ENCODE data around the gene GLIS1. TPM values are rescaled to one million over a fixed set of nuclear protein-coding genes. Genes with fewer than 3 reads are reported as not detected.

Gene GLIS1
- total and polyA plus RNA-seq, 2 of the 8 experiments (the other 6 are each of a cell fraction or from before 2014, with no cell fraction given) = 0.15 to 0.22 TPM

DNA sequence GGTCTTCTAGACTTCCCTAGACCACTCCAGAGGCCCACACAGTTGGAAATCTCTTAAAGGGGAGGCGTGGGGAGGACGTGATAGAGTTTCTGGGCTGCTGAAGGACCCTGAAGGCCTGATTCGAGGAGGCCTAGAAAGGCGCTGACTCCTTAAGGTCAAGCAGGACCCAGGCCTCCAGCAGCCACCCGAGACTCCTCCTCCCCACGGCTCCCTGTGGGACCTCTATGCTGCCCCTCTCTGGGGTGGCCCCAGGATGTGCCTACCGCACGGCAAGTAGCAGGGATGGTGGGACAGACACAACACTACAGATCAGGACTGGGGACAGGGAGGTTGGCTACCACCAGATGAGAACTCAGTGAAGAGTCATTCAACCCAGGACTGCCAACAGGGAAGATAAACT, 77.5 kb downstream of the GLIS1 start (continued):
- TF ChIP-seq, protein P1, sequence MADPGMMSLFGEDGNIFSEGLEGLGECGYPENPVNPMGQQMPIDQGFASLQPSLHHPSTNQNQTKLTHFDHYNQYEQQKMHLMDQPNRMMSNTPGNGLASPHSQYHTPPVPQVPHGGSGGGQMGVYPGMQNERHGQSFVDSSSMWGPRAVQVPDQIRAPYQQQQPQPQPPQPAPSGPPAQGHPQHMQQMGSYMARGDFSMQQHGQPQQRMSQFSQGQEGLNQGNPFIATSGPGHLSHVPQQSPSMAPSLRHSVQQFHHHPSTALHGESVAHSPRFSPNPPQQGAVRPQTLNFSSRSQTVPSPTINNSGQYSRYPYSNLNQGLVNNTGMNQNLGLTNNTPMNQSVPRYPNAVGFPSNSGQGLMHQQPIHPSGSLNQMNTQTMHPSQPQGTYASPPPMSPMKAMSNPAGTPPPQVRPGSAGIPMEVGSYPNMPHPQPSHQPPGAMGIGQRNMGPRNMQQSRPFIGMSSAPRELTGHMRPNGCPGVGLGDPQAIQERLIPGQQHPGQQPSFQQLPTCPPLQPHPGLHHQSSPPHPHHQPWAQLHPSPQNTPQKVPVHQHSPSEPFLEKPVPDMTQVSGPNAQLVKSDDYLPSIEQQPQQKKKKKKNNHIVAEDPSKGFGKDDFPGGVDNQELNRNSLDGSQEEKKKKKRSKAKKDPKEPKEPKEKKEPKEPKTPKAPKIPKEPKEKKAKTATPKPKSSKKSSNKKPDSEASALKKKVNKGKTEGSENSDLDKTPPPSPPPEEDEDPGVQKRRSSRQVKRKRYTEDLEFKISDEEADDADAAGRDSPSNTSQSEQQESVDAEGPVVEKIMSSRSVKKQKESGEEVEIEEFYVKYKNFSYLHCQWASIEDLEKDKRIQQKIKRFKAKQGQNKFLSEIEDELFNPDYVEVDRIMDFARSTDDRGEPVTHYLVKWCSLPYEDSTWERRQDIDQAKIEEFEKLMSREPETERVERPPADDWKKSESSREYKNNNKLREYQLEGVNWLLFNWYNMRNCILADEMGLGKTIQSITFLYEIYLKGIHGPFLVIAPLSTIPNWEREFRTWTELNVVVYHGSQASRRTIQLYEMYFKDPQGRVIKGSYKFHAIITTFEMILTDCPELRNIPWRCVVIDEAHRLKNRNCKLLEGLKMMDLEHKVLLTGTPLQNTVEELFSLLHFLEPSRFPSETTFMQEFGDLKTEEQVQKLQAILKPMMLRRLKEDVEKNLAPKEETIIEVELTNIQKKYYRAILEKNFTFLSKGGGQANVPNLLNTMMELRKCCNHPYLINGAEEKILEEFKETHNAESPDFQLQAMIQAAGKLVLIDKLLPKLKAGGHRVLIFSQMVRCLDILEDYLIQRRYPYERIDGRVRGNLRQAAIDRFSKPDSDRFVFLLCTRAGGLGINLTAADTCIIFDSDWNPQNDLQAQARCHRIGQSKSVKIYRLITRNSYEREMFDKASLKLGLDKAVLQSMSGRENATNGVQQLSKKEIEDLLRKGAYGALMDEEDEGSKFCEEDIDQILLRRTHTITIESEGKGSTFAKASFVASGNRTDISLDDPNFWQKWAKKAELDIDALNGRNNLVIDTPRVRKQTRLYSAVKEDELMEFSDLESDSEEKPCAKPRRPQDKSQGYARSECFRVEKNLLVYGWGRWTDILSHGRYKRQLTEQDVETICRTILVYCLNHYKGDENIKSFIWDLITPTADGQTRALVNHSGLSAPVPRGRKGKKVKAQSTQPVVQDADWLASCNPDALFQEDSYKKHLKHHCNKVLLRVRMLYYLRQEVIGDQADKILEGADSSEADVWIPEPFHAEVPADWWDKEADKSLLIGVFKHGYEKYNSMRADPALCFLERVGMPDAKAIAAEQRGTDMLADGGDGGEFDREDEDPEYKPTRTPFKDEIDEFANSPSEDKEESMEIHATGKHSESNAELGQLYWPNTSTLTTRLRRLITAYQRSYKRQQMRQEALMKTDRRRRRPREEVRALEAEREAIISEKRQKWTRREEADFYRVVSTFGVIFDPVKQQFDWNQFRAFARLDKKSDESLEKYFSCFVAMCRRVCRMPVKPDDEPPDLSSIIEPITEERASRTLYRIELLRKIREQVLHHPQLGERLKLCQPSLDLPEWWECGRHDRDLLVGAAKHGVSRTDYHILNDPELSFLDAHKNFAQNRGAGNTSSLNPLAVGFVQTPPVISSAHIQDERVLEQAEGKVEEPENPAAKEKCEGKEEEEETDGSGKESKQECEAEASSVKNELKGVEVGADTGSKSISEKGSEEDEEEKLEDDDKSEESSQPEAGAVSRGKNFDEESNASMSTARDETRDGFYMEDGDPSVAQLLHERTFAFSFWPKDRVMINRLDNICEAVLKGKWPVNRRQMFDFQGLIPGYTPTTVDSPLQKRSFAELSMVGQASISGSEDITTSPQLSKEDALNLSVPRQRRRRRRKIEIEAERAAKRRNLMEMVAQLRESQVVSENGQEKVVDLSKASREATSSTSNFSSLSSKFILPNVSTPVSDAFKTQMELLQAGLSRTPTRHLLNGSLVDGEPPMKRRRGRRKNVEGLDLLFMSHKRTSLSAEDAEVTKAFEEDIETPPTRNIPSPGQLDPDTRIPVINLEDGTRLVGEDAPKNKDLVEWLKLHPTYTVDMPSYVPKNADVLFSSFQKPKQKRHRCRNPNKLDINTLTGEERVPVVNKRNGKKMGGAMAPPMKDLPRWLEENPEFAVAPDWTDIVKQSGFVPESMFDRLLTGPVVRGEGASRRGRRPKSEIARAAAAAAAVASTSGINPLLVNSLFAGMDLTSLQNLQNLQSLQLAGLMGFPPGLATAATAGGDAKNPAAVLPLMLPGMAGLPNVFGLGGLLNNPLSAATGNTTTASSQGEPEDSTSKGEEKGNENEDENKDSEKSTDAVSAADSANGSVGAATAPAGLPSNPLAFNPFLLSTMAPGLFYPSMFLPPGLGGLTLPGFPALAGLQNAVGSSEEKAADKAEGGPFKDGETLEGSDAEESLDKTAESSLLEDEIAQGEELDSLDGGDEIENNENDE (IDR thresholded peaks at IDR 0.05; ENCODE audit: insufficient replicate concordance, low read length) = no peak
- no peak for TF ChIP-seq GTF2F1 (IDR thresholded peaks at IDR 0.05; ENCODE audit: borderline replicate concordance, low read depth, low read length)
- no peak for TF ChIP-seq ASH2L (IDR thresholded peaks at IDR 0.05; ENCODE audit: low read length)
- TF ChIP-seq, protein P2, sequence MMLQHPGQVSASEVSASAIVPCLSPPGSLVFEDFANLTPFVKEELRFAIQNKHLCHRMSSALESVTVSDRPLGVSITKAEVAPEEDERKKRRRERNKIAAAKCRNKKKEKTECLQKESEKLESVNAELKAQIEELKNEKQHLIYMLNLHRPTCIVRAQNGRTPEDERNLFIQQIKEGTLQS (IDR thresholded peaks at IDR 0.05; ENCODE audit: insufficient read depth, low read depth, low read length) = no peak
- no peak for TF ChIP-seq NANOG (IDR thresholded peaks at IDR 0.05; ENCODE audit: insufficient read depth, low read depth, low read length, poor library complexity, severe bottlenecking)
- TF ChIP-seq SP1 (IDR thresholded peaks at IDR 0.05; ENCODE audit: low read depth, low read length) = no peak
- TF ChIP-seq CBX8 (IDR thresholded peaks at IDR 0.05; ENCODE audit: borderline replicate concordance, low read depth, low read length) = no peak
- no peak for TF ChIP-seq GABPA (IDR thresholded peaks at IDR 0.05; ENCODE audit: borderline replicate concordance, insufficient read depth, low read length)
- no peak for TF ChIP-seq BACH1 (IDR thresholded peaks at IDR 0.05; ENCODE audit: low read length)
- no peak for TF ChIP-seq CHD1 (IDR thresholded peaks at IDR 0.05; ENCODE audit: low read depth, low read length)

Measured in H1 (cell line).